Transverse colon (tissue), 4 donors: ENCODE data around the gene PGM5. TPM values are rescaled to one million over a fixed set of nuclear protein-coding genes. Genes with fewer than 3 reads are reported as not detected.
"Not testable (repeated sequence)": the region's sequence is repeated elsewhere in the genome, so short reads cannot be mapped to it uniquely, and the experiment has no call there.

Source experiments
- DNase-seq: peaks from one replicate; pipeline ENCODE4 v3.0.0-alpha.2; 2019
- H3K27ac ChIP-seq, 4 donors: fragments of 200-600 bp; sonication (generic); 2 replicates each; pipeline ENCODE4 v1.5.1; 2016 to 2018; ENCODE audit warnings: inconsistent platforms in 4 of 4
- H3K27me3 ChIP-seq: fragments of 200-600 bp; sonication (generic); 2 replicates; pipeline ENCODE4 v1.5.1; 2017; ENCODE audit warnings: inconsistent platforms
- H3K36me3 ChIP-seq, 4 donors: fragments of 200-600 bp; sonication (generic); 2 replicates each; pipeline ENCODE4 v1.5.1; 2017 to 2019; ENCODE audit warnings: inconsistent platforms in 4 of 4
- H3K4me1 ChIP-seq, 4 donors: fragments of 200-600 bp; sonication (generic); 2 replicates each; pipeline ENCODE4 v1.5.1; 2017 to 2020; ENCODE audit warnings: inconsistent platforms in 4 of 4
- H3K4me3 ChIP-seq, 4 donors: fragments of 200-600 bp; sonication (generic); 1 replicate in 1 of 4; 2 replicates in 3 of 4; pipeline versions ENCODE4 v1.5.1 to v1.6.1; 2017 to 2019; ENCODE audit warnings: inconsistent platforms in 4 of 4
- H3K9me3 ChIP-seq, 2 donors: fragments of 200-600 bp; sonication (generic); 2 replicates each; pipeline ENCODE4 v1.5.1; 2017 to 2019; ENCODE audit warnings: inconsistent platforms in 2 of 2
- WGBS, 2 donors: methylation state at CpG; one replicate each; pipeline ENCODE4 v1.1.5; 2018; ENCODE audit warnings: low coverage in 1 of 2; 5-methylcytosine and 5-hydroxymethylcytosine counted together
- in situ Hi-C, 4 donors: fragments of 200-750 bp; cut with MboI; loops; one replicate each; pipeline versions ENCODE4 v1.15.0 to v1.15.1; 2017; ENCODE audit warnings: low sequenced_read_pairs in 3 of 4, low pct_ligation_motif_present in 1 of 4, low pct_unique_long_range_greater_than_20kb in 1 of 4
- intact Hi-C: fragments of 100-400 bp; cut with DNase I; formaldehyde crosslinking; loops from one replicate; pipeline ENCODE4 v1.15.1; 2023; ENCODE audit warnings: low total_unique reads
- total RNA-seq, 4 donors: library from RNA; depleted of rRNA; stranded (reverse); fragments of >200 nt; gene quantifications; one replicate each; pipeline ENCODE4 v1.1.0, GENCODE V29; 2016

The PGM5 gene
- total RNA-seq, 4 donors from 2014 or later, result 78.2 to 94.9 (median 89.4) TPM

DNA sequence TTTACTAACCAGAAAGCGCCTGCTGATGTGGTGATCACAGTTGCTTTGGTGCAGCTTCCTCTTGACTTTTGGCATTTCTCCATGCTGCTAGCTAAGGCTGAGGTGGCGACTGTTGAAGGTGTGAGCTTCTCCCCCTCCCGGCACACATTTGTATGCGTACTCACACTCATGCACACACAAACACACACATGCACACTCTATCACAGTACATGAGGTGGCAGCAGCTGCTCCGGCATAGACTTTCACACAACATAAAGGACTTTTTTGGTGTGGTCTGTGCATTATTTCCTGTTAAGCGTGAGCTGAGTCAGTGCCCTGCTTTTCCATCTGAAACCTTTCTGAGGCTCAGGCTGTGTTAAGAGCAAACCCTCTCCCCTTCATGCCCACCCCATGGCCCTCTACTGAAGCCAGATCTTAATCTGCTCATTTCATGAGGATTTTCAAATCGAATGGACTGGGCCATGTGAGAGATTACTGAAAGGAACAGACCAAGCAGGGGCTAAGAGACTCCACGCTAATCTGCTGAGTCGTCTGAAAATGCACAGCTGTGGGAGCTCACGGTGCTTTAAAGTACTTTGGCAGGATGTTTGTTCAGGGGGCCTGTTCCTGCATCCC is 10.6 kb downstream of the PGM5 start:
- H3K36me3 ChIP-seq, DNase-seq, H3K9me3 ChIP-seq, in situ Hi-C loops, H3K4me3 ChIP-seq, intact Hi-C loops, H3K4me1 ChIP-seq, H3K27me3 ChIP-seq: not testable (repeated sequence)
- 17 to 19% methylated on average over 1 to 9 of the region's 10 CpGs for WGBS, 2 donors
- peak overlapping the region in 2 of 4 donors; percentile 62 to 74 for H3K27ac ChIP-seq

DNA sequence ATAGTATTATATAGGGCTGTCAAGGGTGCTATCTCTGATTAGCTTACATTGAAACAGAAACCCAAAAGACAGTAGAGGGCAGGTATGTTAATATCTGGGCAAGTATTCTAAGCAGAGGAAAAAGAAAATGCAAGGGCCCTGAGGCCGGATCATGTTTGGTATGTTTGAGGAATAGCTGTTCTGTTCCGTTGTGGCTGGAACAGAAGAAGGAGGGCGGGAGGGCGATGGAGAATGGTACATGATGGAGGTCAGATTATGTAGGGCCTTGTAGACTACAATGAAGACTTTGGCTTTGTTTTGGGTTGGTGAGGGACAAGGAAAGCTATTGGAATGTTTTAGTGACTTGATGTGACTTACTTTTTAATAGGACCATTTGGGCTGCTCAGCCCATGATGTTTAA is 19.4 kb downstream of the PGM5 start:
- in situ Hi-C loops, H3K27ac ChIP-seq, H3K9me3 ChIP-seq, H3K36me3 ChIP-seq, H3K4me1 ChIP-seq, DNase-seq, intact Hi-C loops, H3K4me3 ChIP-seq, H3K27me3 ChIP-seq: not testable (repeated sequence)
- WGBS, 2 donors, result 95% methylated on average over 4 of the region's 4 CpGs; no CpG with 5 or more reads in 1 of the 2 donors

DNA sequence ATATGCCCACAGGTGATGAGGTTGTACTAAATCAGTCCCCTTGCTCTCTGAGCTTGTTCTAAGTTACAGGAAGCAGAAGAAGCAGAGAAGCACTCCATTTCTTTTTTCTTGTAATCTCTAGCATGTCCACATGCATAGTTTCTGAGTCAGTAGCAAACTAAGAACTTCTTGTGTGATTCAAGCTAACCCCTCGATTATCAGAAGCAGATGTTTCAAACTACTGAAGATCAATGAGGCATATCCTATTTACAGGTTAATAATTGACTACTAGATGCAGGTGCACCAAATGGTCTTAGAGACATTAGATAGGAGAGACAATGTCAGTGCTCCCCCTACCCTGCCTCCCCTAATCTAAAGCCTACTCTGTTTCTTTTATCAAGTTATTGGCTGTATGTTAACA is 21.3 kb downstream of the PGM5 start:
- intact Hi-C loops, H3K4me1 ChIP-seq, H3K4me3 ChIP-seq, H3K27ac ChIP-seq, H3K36me3 ChIP-seq, H3K9me3 ChIP-seq, H3K27me3 ChIP-seq, in situ Hi-C loops, DNase-seq: not testable (repeated sequence)
- WGBS, 2 donors, result 30% methylated on average over 1 of the region's 1 CpG; no CpG with 5 or more reads in 1 of the 2 donors

DNA sequence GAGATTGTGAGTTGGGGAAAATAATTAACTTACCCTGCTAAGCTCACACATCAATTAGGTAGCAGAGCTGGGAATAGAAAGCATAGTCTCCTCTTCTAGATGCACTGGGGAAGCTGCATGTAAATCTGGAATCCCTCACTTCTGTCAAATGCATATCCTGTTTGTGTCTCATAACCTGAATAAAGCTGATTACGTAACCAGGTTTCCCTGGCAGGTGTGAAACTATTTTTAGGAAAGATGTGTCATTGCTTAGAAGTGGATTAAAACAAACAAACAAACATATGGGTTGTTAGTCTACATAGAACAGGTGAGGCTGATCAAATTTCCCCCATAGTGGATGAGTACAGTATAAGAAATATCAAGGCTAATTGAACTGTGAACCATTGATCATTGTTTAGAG is 27.5 kb downstream of the PGM5 start:
- WGBS, 2 donors, result 71 to 78% methylated on average over 1 of the region's 1 CpG
- DNase-seq, in situ Hi-C loops, H3K27ac ChIP-seq, H3K36me3 ChIP-seq, H3K4me1 ChIP-seq, H3K9me3 ChIP-seq, H3K4me3 ChIP-seq, H3K27me3 ChIP-seq, intact Hi-C loops: not testable (repeated sequence)

DNA sequence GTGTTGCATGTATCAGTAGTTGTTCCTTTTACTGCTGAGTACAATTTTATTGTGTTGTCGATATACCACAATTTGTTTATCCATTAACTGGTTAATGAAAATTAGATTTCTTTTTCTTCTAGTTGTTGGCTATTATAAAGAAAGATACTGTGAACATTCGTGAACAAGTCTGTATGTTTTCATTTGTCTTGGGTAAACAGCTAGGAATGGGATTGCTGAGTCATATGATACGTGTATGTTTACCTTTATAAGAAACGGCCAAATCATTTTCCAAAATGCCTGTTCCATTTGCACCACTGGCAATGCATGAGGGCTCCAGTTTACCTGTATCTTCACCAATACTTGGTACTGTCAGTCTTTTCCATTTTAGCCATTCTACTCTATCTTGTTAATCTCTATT is 33.1 kb downstream of the PGM5 start:
- H3K36me3 ChIP-seq, H3K27me3 ChIP-seq, H3K4me1 ChIP-seq, DNase-seq, H3K9me3 ChIP-seq, H3K4me3 ChIP-seq, in situ Hi-C loops, intact Hi-C loops: not testable (repeated sequence)
- peak overlapping the region in 1 of 4 donors; percentile 26 for H3K27ac ChIP-seq
- 45 to 66% methylated on average over 3 to 4 of the region's 4 CpGs for WGBS, 2 donors

DNA sequence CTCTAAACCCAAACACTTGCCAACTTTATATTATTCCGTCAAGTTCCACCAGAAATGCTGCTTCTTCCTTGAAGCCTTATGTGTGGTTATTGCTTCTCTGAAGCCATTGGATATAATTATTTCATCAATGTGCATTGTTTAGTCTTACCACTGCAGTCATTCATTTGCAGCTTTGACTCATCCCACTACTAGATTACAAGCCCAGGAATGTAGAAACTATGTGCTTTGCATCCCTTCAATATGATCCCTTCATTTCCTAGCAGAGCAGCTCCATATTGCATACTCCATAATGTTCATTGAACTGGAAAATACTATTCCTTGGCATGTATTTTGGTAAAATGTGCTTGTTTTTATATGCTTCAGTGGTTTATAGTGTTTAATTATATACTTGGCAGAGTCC is 34.3 kb downstream of the PGM5 start:
- H3K4me3 ChIP-seq, H3K36me3 ChIP-seq, in situ Hi-C loops, H3K27me3 ChIP-seq, intact Hi-C loops, H3K4me1 ChIP-seq, H3K9me3 ChIP-seq, DNase-seq, H3K27ac ChIP-seq: not testable (repeated sequence)
- WGBS, 2 donors, result 87 to 100% methylated on average over 1 of the region's 1 CpG

DNA sequence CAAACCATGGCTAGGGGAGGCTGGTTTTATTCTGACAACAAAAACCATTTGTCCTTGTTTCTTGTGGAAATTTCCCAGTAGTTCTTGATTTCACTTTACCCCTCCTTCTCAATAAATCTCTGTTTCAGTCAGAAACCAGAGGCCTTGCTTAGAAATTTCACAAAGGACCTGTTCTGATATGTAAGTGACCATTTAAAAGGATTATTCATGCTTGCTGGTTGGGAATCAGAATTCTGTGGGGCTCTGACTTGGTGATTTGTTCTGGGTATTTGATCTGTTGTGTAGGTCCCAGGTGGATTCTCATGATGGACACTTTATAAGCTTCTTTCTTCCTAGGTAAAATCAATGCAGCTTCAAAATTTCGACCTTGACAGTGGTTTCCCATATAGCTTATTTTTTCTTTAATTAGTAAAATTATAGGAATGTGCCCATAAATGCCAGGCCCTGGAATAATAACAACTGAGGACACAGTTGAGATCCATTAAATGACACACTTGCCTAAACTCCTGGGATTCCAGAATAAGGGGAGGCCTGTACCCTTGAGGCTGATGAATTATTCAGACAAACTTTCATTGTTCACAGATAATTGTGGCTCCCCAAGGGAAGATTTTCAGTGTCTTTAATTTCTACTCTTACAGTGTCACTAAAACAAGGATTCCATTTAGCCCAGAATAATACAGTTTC is 40.1 kb downstream of the PGM5 start:
- H3K4me3 ChIP-seq, H3K36me3 ChIP-seq, DNase-seq, intact Hi-C loops, H3K9me3 ChIP-seq, H3K27me3 ChIP-seq, H3K4me1 ChIP-seq, in situ Hi-C loops: not testable (repeated sequence)
- 56 to 58% methylated on average over 1 of the region's 1 CpG for WGBS, 2 donors
- peak overlapping the region in 3 of 4 donors; percentile 33 to 57 (median 47) for H3K27ac ChIP-seq

DNA sequence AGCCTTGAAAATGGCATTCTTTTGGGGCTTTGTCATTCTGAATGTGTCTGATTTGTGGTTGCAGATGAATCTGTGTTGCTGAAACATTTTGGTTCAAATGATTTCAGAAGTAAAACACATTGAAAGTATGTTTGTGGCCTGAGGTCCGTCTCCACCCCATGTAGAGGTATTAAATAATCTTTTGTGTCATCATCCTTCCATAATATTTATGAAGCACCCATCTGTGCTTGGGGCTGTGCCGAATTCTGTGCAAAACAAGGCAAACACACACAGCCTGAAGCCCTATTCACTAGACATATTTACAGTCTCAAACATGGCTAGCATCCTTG is 40.6 kb downstream of the PGM5 start:
- intact Hi-C loops, DNase-seq, H3K36me3 ChIP-seq, H3K4me3 ChIP-seq, H3K4me1 ChIP-seq, H3K9me3 ChIP-seq, in situ Hi-C loops, H3K27me3 ChIP-seq: not testable (repeated sequence)
- peak overlapping the region in 2 of 4 donors; percentile 33 to 57 for H3K27ac ChIP-seq
- 48 to 56% methylated on average over 2 of the region's 2 CpGs for WGBS, 2 donors

DNA sequence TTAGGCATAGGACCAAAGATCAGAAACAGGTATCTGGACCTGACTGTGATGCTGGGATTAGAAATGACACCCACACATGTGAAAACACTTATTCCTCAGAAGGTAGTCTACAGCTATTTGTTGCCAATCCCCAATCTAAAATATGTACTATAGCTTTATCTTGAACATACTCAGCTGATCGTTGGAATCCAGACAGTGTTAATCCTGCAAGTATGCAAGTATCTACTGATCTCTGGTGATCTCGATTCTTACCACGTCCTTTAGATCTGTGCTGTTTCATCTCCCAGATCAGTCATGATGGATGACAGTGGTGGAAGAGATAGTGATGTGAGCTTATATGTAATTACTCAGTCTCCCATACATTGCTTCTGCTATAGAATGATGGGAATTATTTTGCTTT is 41.4 kb downstream of the PGM5 start:
- H3K27ac ChIP-seq, H3K36me3 ChIP-seq, DNase-seq, intact Hi-C loops, in situ Hi-C loops, H3K27me3 ChIP-seq, H3K4me1 ChIP-seq, H3K4me3 ChIP-seq, H3K9me3 ChIP-seq: not testable (repeated sequence)
- WGBS, 2 donors, result 42 to 72% methylated on average over 2 to 3 of the region's 3 CpGs

DNA sequence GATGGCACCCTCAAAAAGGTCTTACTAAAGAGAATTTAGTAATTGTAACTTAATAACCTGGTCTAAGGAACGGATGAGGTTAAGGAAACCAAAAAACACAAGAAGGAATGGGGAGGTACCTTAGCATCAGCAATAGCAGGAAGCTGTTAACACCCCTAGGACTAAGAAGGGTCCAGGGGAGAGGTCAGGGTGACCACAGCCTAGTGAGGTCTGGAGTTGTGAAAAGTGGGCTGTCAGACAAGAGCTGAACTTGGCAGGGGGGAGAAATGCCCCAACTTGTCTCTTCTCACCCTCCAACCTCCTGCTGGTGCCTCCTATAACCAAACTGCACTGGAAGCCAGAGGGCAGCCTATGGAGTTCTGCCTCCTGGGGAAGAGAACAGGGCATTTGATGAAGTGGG is 41.9 kb downstream of the PGM5 start:
- DNase-seq, H3K27me3 ChIP-seq, H3K36me3 ChIP-seq, intact Hi-C loops, H3K4me1 ChIP-seq, in situ Hi-C loops, H3K9me3 ChIP-seq, H3K4me3 ChIP-seq: not testable (repeated sequence)
- 60 to 86% methylated on average over 1 of the region's 1 CpG for WGBS, 2 donors
- peak overlapping the region in 1 of 4 donors; percentile 25 for H3K27ac ChIP-seq
